NCI-H2196 (cell line): ENCODE measurements around the gene KLHDC8B.

Source experiments
- DNase-seq: peaks from one replicate; lab custom pipeline; 2025; ENCODE audit not compliant: unreplicated experiment; lab: John Stamatoyannopoulos, UW

KLHDC8B gene

DNA sequence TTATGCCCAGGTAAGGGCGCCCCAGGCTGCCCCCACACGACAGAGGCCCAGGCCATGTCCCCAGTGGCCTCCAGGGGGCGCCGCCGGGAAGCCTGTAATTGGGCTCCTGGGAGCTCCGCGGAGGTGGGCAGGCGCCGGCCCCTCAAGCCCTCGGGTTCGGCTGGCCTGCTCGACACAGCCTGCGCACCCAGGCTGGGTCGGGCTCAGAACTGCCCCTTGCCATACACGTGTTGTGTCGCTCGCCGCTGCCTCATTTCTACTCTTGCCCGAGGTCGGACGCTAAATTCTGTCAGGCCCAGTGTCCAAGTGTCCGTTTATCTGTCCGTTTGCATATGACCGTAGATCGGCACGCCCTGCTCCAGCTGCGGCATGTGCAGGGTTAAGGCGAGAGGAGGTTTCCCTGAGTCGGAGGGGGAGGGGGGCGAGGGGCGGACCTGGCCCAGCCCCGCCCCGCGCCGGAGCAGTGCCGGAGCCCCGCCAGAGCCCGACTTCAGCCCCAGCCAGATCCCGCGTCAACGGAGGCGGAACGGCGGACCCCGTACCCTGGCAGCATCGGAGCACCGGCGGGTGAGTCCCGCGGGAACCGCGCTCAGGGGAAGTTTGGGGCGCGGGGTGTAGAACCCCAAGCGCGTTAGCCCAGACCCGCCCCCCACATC is at the start of gene KLHDC8B:
TSS of gene KLHDC8B (plus strand) at position 480 of the 656 bp plus-strand sequence. CDS start 1,172 bp downstream, outside the sequence.
- DNase-seq, result peak; percentile 58

DNA sequence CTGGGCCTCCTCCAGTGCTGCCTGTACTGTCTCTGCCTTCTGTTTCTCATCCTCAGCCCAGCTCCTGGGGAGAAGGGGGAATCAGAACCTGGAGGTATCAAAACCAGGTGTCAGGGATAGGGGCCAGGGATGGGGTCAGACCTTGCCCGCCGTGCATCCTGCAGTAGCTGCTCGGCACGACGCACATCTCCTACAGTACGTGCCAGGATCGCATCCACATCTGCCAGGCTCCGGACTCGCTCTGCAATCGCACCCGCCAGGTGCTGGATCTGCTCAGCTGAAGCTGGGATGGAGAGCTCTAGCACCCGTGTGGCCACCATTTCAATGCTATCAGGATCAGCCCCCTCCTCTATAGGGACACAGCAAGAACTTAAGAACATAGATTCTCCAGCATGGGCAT is 49.4 kb upstream of the KLHDC8B start:
- DNase-seq, result no peak

DNA sequence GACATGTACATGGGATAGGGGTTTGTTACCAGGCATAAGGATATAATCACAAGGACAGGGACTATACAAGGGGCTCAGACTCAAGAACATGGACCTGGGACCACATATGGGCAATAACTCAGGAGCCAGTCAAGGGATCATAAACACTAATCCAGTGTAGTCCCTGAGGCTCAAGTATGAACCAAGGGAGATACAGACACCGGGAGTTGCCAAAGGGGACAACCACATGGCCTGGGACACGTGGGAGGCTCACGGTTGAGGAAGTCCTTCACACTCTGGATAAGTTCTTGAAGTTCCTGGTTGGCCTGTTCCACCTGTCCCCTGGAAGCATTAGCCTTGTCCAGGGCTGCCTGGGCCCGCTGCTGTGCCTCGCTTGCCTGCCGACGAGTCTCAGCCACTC is 48.9 kb upstream of the KLHDC8B start:
- no peak for DNase-seq

DNA sequence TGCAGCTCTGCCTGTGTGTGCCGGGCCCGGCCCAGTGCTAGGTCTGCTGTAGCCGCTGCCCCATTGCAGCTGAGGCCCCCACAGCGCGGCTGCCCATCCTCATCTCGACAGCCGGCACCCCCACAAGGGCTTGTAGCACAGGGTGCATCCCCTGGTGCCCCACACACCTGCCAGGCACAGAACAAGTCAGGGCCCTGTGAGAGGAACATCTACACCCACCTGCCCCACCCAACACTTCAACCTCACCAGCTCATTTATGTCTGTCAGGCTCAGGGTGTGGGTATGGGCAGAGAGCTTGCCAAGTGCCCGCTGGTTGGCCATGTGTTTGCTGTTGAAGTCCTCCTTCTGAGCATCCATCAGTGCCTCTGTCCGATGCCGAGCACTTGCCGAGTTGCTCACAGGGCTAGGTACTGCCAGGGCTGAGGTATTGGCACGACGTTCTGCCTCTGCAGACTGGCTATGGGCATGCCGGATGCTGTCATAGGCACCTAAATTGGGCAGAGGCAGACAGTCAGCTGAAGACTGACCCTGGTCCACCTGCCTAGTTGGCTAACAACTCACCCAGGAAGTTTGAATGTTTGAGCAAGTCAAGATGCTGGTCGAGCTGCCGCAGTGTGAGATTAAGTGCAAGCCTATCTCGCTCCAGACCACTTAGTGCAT is 48.4 kb upstream of the KLHDC8B start:
- DNase-seq, result no peak

DNA sequence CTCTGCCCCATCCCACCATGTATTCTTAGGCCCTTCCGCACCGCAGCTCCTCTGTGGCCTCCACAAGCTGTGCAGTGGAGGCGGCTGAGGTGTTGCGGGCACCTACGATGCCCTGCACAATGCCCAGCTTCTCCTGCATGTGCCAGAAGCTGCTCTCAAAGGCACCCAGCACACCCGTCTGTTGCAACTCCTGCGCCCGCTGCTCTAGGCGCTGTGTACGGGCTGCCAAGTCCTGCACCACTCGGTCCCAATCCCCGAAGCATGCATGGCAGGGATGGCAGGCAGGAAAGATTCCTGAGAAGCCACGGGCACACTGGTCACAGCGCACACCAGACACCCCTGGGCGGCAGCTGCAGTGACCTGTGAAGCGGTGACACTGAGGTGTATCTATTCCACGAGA is 47.7 kb upstream of the KLHDC8B start:
- no peak for DNase-seq

DNA sequence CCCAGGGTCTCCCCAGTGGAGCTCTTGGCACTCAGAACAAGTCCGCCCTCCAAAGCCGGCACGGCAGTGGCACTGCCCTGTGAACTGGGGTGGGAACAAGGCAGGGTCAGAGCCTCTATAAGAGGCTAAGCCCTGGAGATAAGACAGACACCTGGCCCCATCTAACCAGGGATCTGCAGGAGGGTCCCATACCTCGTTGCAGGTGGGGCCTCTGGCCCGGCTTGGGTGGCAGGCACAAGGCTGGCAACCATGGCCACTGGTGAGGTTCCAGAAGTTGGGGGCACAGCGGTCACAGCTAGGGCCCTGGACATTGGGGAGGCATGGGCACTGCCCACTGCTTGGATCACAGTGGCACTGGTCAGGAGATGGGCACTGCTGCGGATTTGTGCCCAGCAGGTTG is 47.2 kb upstream of the KLHDC8B start:
- DNase-seq, result no peak

DNA sequence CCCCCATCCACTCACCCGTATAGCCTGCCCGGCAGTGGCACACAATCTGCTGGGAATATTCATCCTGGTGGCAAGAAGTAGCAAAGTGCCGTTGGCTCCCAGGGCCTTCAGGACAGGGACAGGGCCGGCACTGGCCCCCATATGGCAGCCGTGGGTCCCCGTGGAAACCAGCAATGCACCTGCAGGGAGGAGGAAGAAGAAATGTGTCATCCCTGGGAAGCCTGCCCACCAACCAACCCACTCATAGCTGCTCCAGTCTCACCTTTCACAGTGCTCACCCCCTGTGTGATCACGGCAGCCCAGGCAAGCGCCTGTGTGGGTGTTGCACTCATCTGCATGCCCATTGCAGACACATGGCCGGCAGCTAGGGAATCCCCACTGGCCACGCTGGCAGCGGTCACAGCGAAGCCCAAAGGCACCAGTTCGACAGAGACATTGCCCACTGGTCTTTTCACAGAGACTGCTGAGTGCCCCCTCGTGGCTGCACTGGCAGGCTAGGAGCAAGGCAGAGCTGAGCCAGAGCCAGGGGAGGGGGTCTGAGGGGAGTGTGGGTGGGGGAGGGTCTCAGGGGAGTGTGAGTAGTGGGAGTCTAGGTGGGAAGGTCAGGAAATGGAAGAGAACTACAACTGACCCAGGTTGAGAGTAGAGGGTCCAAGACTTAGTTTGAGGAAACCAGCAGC is 46.3 kb upstream of the KLHDC8B start:
- no peak for DNase-seq

DNA sequence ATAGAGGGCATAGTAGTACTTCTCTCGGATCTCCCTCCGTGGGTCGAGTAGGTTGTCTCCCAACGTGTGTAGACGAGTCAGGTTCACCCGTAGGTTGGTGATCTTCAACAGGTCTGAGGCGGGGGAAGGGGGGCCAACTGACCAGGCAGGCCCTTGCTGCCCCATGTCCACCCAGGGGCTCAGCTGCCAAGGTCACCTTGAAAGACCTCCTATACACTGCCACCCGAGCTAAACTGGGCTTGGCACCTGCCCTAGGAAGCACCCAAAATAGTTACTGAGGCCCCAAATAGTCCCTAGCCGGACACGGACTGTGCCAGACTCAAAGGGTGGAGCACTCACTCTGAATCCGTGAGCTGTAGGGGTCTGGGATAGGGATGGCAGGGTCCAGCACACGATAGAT is 40.4 kb upstream of the KLHDC8B start:
- DNase-seq, result no peak

DNA sequence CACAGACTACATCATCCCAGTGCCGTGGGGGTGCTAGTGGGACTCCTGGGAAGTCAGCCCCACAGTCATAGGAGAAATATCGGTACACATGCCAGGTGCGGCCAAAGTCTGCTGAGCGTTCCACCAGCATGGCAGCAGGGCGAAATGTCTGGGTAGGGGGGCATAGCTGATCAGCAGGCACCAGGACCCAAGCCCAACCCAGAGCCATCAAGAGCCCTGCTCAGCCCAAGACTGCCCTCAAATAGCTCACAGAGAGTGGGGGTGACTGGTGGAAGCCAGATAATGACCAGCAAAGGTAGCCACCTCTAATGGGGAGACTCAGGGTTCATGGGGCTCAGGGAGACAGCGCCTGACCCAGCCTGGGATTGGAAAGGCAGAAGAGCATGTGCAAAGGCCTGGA is 39.8 kb upstream of the KLHDC8B start:
- DNase-seq, result no peak

DNA sequence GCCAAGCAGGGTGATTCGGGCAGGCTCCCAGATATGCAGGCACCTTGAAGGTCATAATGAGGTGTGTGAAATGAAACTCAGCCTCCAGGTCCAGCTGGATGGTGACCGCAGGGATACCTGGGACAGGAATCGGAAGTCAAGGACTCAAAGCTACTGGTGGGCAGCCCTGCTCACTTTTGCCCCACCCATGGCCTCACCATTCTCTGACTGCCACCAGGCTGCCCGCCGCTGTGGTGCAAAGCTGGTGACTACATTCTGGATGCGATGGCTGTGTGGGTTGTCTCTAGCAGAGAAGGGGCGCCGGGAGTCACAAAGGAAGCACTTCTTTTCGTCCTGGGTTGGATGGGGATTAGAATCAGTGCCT is 39.3 kb upstream of the KLHDC8B start:
- DNase-seq, result no peak

DNA sequence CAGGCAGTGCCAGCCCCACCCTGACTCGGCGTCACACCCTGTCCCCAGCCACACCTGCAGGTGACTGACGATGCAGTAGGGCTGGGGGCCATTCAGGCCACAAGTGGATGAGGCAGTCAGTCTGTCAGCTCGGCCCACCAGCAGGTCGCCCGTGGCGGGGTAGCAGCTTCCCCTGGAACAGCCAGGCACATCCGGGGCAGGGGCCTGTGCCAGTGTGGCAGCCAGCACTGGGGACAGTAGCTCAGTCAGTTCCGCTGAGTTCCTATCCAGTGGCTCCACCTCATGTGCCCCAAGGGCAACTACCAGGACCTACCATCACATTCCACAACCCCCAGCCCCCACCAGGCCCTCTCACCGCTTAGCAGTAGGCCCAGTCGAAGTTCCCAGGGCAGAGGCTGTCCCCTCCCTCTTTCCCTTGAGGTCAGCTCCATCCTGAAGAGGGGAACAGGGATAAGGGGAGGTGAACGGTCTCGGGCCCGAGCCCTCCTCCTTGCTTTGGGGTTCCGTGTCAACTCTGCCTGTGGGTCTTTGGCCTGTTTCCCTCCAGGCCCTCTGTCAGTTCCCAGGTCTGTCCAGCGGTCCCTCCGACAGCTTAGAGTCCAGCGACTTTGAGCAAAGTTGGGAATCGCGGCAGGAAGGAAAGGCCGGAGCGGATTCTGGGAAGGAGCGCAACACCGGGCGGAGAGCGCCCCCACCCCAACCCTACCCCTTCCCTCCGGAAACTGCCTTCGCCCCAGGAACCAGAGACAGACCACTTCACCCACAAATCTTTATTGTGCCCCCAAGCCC is 38.8 kb upstream of the KLHDC8B start, which contains the start of gene LAMB2:
TSS of gene LAMB2 (minus strand) at position 614 of the 789 bp plus-strand sequence. CDS start at position 431, 183 bp downstream.
- peak; percentile 9 for DNase-seq

DNA sequence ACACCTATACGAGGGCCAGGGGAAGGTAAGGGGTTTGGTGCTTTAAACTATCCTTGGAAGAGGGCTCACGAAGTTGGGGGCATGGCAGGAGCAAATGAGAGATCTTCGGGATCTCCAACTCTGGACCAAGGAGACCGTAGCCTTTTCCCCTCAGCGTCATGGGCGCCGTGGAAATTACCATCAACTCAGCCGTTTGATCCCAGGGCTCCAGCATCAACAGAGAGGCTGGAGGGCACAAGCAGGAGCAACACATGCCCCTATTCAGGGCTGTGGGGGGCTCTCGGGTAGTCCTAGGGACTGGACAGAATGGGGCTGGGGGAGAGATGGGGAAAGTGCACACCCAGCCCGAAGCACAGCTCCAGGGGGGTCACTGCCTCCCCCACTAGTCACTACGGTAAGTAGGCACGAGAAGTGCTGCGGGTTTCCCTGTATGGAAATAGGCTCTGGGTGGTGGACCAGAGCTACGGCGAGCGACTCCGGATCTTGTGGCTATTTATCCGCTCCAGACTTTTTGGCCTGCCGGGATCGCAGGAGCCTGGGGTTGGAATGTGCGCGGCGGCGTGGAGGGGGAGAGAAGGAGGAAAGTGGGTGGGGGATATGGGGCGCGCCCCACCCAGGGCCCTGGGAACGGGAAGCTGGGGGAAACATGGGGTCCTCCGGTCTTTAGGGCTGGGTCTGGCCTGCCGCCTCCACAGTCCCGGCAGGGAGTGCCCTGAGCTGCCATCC is 38.0 kb upstream of the KLHDC8B start:
- peak; percentile 35 for DNase-seq

DNA sequence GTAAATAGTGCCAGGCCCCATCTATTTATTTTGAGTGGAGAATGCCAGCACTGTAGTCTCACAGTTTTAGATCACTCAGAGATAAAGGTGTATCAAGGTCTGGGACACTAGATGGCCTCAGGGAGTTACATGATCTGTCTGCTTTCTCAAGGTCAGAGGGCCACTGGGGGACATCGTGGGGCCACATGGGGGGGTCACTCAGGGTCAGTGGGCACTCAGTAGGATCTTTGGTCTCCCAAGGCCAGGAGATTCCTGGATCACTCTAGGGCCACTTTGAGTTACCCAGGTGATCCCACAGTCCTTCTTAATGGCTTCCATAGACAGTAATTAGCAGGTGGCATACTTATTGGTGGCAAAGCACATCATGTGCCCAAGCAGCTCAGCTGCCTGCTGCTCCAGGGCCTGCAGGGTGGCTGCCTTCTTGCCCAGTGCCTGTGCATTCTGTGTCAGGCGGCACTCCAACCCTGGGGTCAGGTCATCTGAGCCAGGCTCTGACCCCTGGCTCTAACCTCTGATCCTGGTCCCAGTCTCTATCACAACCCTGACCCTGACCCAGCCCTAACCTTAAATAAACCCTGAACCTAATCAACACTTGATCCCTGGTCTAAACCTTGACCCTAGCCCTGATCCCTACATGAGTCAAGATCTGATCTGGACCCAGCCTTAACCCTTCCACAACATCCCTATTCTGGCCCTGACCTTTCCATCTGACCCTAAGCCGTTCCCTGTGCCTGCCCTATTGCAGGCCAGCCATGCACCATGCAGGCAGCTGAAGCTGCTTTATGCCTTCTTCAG is 36.7 kb upstream of the KLHDC8B start:
- DNase-seq, result no peak

DNA sequence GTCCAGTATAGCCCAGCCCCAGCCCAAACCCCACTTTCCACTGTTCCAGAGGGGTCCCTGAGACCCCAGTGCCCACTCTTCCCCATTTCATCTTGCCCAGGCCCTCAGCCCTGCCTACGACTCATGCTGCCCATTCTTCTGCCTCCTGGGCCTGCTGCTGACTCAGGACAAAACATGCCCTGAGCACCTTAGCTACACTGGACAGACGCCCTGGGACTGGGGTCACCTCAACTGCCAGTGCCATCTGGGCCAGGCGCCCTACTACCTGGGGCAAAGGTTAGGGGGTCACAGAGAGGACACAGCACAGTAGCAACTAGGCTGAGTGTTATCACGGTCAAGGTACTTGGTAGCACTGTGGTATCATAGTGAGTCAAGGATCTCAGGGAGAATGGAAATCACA is 35.9 kb upstream of the KLHDC8B start:
- DNase-seq, result no peak

DNA sequence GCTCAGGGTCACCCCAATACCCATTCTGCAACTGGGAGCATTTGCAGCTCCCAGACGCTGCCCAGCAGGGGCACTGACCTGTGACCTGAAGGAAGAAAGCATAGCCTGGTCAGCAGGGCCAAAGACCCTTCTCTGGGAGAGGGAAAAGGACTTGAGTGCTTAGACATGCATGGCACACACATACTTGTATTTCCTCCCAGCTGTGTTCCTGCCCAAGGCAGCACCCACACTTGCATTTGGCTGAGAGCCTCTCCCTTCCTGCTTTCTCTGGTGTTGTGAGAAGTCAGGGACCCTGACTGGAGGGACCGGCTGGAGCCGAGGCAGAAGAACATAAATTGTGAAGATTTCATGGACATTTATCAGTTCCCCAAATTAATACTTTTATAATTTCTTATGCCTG is 31.3 kb upstream of the KLHDC8B start:
- DNase-seq, result no peak

DNA sequence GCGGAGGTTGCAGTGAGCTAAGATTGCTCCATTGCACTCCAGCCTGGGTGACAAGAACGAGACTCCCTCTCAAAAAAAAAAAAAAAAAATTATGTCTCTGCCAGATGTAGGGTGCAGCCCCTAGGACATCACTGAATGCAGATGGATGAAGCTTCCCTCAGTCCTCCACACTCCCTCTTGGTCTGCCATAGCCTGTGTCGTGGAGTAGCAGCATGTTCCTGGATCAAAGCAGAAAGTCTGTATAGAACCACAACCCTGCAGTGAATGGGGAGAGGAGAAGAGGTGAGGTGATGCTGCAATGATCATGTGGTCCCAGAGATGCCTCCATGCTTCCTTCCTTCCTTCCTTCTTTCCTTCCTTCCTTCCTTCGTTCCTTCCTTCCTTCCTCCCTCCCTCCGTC is 23.2 kb upstream of the KLHDC8B start:
- DNase-seq, result no peak

DNA sequence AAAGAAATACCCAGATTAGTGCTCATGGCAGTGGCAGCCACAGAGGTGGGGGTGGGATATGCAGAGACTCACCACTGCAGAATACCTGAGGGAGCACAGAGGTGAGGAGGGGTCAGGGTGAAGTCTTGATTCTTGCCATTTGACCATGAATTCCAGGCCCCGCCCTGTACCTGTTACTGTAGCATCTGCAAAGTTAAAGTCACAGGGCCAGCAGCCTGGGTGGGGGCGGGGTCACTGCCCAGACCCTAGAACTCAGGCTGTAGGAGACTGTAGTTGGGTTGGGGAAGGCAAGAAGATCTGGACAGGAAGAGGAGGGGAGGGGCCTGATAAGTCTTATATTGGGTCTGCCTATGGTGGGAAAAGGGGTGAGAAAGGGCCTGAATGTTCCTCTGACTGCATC is 19.8 kb upstream of the KLHDC8B start:
- no peak for DNase-seq

DNA sequence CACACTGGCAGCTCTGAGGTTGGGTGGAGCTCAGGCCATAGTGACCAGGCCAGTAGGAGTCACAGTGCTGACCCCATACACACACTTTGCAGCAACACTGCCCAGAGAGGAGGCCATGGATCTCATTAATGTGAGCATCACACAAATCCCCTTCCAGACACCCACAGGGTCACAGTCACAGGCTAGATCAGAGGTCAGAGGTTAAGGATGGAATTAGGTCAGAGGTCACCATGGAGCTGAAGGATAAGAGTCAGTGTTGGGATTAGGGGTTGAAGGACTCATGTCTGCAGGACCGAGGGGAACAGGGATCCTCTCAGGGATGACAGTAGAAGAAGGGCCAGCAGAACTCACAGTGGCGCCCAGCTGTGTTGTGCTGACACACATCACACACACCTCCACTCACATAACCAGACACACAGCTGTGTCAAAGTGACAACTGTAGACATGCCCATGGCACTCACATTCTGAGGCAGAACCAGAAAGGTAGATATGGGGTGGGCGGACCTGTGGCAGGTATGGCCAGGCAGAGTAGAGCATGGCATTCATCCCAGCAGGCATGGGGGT is 18.0 kb upstream of the KLHDC8B start:
- no peak for DNase-seq

DNA sequence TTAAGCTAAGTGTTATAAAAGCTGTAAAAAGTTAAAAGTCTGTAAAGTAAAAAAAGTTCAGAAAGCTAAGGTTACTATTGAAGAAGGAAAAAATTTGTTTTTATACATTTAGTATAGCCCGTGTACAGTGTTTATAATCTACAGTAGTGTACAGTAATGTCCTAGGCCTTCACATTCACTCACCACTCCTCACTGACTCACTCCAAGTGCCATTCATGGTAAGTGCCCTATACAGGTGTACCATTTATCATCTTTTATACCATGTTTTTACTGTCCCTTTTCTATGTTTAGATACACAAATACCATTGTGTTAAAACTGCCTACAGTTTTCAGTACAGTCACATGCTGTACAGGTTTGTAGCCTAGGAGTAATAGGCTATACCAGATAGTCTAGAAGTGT is 14.1 kb upstream of the KLHDC8B start:
- DNase-seq, result no peak
